H9 (cell line): ENCODE results near the gene ERAP2. TPM values are rescaled to one million over a fixed set of nuclear protein-coding genes. Genes with fewer than 3 reads are reported as not detected.

Experiments
- DNase-seq: peaks from one replicate; pipeline ENCODE4 v3.0.0-alpha.2; 2017
- H2AFZ ChIP-seq: one replicate; pipeline ENCODE4 v1.6.1; 2013; ENCODE audit warnings: mild to moderate bottlenecking, low read length, control low read depth, moderate library complexity
- H2AK5ac ChIP-seq: 2 replicates; pipeline ENCODE4 v1.6.1; 2013; ENCODE audit warnings: low read length, control low read depth, mixed read lengths; ENCODE audit not compliant: insufficient read length
- H2BK120ac ChIP-seq: one replicate; pipeline ENCODE4 v1.6.1; 2013; ENCODE audit warnings: low read depth, mild to moderate bottlenecking, low read length, control low read depth, inconsistent platforms; ENCODE audit not compliant: poor library complexity, severe bottlenecking
- H2BK12ac ChIP-seq: 2 replicates; pipeline ENCODE4 v1.6.1; 2013; ENCODE audit warnings: low read length, control low read depth, mixed read lengths, low read depth; ENCODE audit not compliant: insufficient read length
- H2BK15ac ChIP-seq: 2 replicates; pipeline ENCODE4 v1.6.1; 2013; ENCODE audit warnings: low read depth, low read length, control low read depth
- H2BK20ac ChIP-seq: one replicate; pipeline ENCODE4 v1.6.1; 2013; ENCODE audit warnings: low read depth, mild to moderate bottlenecking, low read length, control low read depth, inconsistent platforms; ENCODE audit not compliant: poor library complexity, severe bottlenecking
- H2BK5ac ChIP-seq: 2 replicates; pipeline ENCODE4 v1.6.1; 2013; ENCODE audit warnings: low read length, control low read depth, mixed read lengths; ENCODE audit not compliant: insufficient read length
- H3K14ac ChIP-seq: 2 replicates; pipeline ENCODE4 v1.6.1; 2013; ENCODE audit warnings: low read length, control low read depth; ENCODE audit not compliant: insufficient read depth
- H3K18ac ChIP-seq: 2 replicates; pipeline ENCODE4 v1.6.1; 2013; ENCODE audit warnings: low read depth, mild to moderate bottlenecking, mixed read lengths, low read length, control low read depth; ENCODE audit not compliant: insufficient read length
- H3K23ac ChIP-seq: 2 replicates; pipeline ENCODE4 v1.6.1; 2013; ENCODE audit warnings: low read length, control low read depth, mixed read lengths, low read depth; ENCODE audit not compliant: insufficient read length
- H3K23me2 ChIP-seq: 2 replicates; pipeline ENCODE4 v1.6.1; 2013; ENCODE audit warnings: low read depth, mild to moderate bottlenecking, mixed read lengths, low read length, control low read depth; ENCODE audit not compliant: insufficient read length, poor library complexity, severe bottlenecking
- H3K27ac ChIP-seq: 2 replicates; pipeline ENCODE4 v1.5.1; 2013; ENCODE audit warnings: low read length, control low read depth, mixed read lengths, low read depth; ENCODE audit not compliant: insufficient read length
- H3K27me3 ChIP-seq: 2 replicates; pipeline ENCODE4 v1.6.1; 2013; ENCODE audit warnings: low read length, control low read depth, inconsistent platforms; ENCODE audit not compliant: insufficient read depth
- H3K4ac ChIP-seq: 2 replicates; pipeline ENCODE4 v1.6.1; 2013; ENCODE audit warnings: low read depth, mild to moderate bottlenecking, control low read depth, inconsistent platforms, low read length, moderate library complexity
- H3K4me1 ChIP-seq: 2 replicates; pipeline ENCODE4 v1.6.1; 2013; ENCODE audit warnings: low read length, control low read depth, inconsistent platforms; ENCODE audit not compliant: insufficient read depth
- H3K4me2 ChIP-seq: 2 replicates; pipeline ENCODE4 v1.6.1; 2013; ENCODE audit warnings: low read length, control low read depth, mixed read lengths; ENCODE audit not compliant: insufficient read length, insufficient read depth
- H3K56ac ChIP-seq: 2 replicates; pipeline ENCODE4 v1.6.1; 2013; ENCODE audit warnings: low read depth, mild to moderate bottlenecking, mixed read lengths, low read length, control low read depth; ENCODE audit not compliant: insufficient read length
- H3K79me1 ChIP-seq: 2 replicates; pipeline ENCODE4 v1.6.1; 2013; ENCODE audit warnings: low read depth, mild to moderate bottlenecking, moderate library complexity, low read length, control low read depth, inconsistent platforms; ENCODE audit not compliant: insufficient read depth, poor library complexity, severe bottlenecking
- H3K79me2 ChIP-seq: 2 replicates; pipeline ENCODE4 v1.6.1; 2013; ENCODE audit warnings: low read length, control low read depth, inconsistent platforms; ENCODE audit not compliant: insufficient read depth
- H3K9ac ChIP-seq: 2 replicates; pipeline ENCODE4 v1.6.1; 2013; ENCODE audit warnings: low read length, control low read depth, mixed read lengths; ENCODE audit not compliant: insufficient read length; ENCODE audit errors: extremely low read depth
- H3K9me3 ChIP-seq: one replicate; pipeline ENCODE4 v1.6.1; 2013; ENCODE audit warnings: low read depth, low read length, inconsistent platforms; ENCODE audit not compliant: control insufficient read depth
- H3T11ph ChIP-seq: one replicate; pipeline ENCODE4 v1.6.1; 2013; ENCODE audit warnings: mild to moderate bottlenecking, low read length, control low read depth, inconsistent platforms
- H4K20me1 ChIP-seq: one replicate; pipeline ENCODE4 v1.6.1; 2013; ENCODE audit not compliant: control insufficient read depth, insufficient read length, insufficient read depth
- H4K5ac ChIP-seq: 2 replicates; pipeline ENCODE4 v1.6.1; 2013; ENCODE audit warnings: low read depth, mild to moderate bottlenecking, mixed read lengths, low read length, control low read depth; ENCODE audit not compliant: insufficient read length
- H4K8ac ChIP-seq: replicated peaks from 2 replicates; pipeline ENCODE4 v1.6.1; 2013; ENCODE audit warnings: low read length, control low read depth, mixed read lengths, low read depth; ENCODE audit not compliant: insufficient read length
- H4K91ac ChIP-seq: 2 replicates; pipeline ENCODE4 v1.6.1; 2013; ENCODE audit warnings: low read depth, mild to moderate bottlenecking, moderate library complexity, mixed read lengths, low read length, control low read depth; ENCODE audit not compliant: insufficient read length
- H3K27ac Mint-ChIP-seq, 3 experiments: 2 replicates in 2 of 3; 3 replicates in 1 of 3; pipeline ENCODE4 v1.8.0; 2020 to 2021; ENCODE audit warnings: mixed read lengths in 3 of 3, mild to moderate bottlenecking in 1 of 3, moderate library complexity in 1 of 3
- H3K27me3 Mint-ChIP-seq: 2 replicates; pipeline ENCODE4 v1.8.0; 2021; ENCODE audit warnings: low read depth, mild to moderate bottlenecking, moderate library complexity, mixed read lengths
- H3K36me3 Mint-ChIP-seq, 3 experiments: 2 replicates in 2 of 3; 3 replicates in 1 of 3; pipeline ENCODE4 v1.8.0; 2020 to 2021; ENCODE audit warnings: low read depth in 3 of 3, mixed read lengths in 3 of 3; ENCODE audit not compliant: insufficient read depth in 1 of 3
- H3K4me1 Mint-ChIP-seq, 2 experiments: 2 replicates each; pipeline ENCODE4 v1.8.0; 2020; ENCODE audit warnings: mixed read lengths in 2 of 2
- H3K4me3 Mint-ChIP-seq, 2 experiments: 2 replicates in 1 of 2; 3 replicates in 1 of 2; pipeline ENCODE4 v1.8.0; 2020 to 2021; ENCODE audit warnings: mild to moderate bottlenecking in 2 of 2, mixed read lengths in 2 of 2, moderate library complexity in 1 of 2
- H3K9me3 Mint-ChIP-seq, 2 experiments: 2 replicates in 1 of 2; 3 replicates in 1 of 2; pipeline ENCODE4 v1.8.0; 2020; ENCODE audit warnings: mild to moderate bottlenecking in 2 of 2, mixed read lengths in 2 of 2, moderate library complexity in 1 of 2
- CTCF ChIP-seq: fragments of 200-600 bp; sonication (generic); conservative IDR thresholded peaks from 3 replicates; pipeline ENCODE4 v1.8.0; 2021; ENCODE audit warnings: antibody characterized with exemption, mild to moderate bottlenecking
- WGBS: extraction: QIAGEN DNeasy Blood & Tissue Kit; methylation state at CpG from one replicate; pipeline ENCODE4 v1.1.7; 2013; ENCODE audit warnings: missing lambda C conversion rate, low lambda C conversion rate, mixed read lengths; ENCODE audit not compliant: insufficient read length; ENCODE audit errors: extremely low coverage; 5-methylcytosine and 5-hydroxymethylcytosine counted together
- total RNA-seq: library from RNA; stranded (reverse); gene quantifications from 2 replicates; pipeline ENCODE4 v1.2.1, GENCODE V29; 2021

The ERAP2 gene
- total RNA-seq, 1 experiment from 2014 or later: 0.09 TPM

DNA sequence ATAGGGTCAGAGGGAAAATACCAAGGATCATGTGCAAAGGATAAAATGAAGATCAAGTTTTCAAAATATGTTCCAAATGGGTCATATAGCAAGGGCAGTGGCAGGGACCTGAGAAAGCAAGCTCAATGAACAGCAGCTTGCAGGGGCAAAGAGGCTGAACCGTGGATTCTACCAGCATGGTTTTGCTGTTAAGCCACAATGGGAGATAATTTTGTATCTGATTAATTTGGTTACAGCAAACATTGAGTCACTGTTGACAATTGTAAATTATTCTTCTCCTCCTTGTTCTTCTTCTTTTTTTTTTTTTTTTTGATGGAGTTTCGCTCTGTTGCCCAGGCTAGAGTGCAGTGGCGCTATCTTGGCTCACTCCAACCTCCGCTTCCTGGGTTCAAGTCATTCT lies 18.4 kb upstream of the ERAP2 start:
- H3K27ac Mint-ChIP-seq: no peak overlapping the region
- H2BK5ac ChIP-seq: no peak overlapping the region
- no peak overlapping the region for H2AK5ac ChIP-seq
- H3K14ac ChIP-seq: no peak overlapping the region
- no peak overlapping the region for H2BK12ac ChIP-seq
- no peak overlapping the region for H4K91ac ChIP-seq
- H3K23me2 ChIP-seq: no peaks in the 10 kb centered on the region
- H3K18ac ChIP-seq: no peak overlapping the region
- no peak overlapping the region for H3K27ac ChIP-seq
- no peak overlapping the region for H2BK20ac ChIP-seq
- no peaks in the 10 kb centered on the region for H3K36me3 Mint-ChIP-seq
- no peak overlapping the region for H2AFZ ChIP-seq
- no peaks in the 10 kb centered on the region for H3K9me3 Mint-ChIP-seq
- no peak overlapping the region for H4K8ac ChIP-seq
- H3K9ac ChIP-seq: no peak overlapping the region
- H3K4me1 ChIP-seq: no peaks in the 10 kb centered on the region
- H3K4ac ChIP-seq: no peak overlapping the region
- H3K79me2 ChIP-seq: no peaks in the 10 kb centered on the region
- no peaks in the 10 kb centered on the region for H3K79me1 ChIP-seq
- H2BK120ac ChIP-seq: no peak overlapping the region
- no peaks in the 10 kb centered on the region for H3K9me3 ChIP-seq
- no peak for DNase-seq
- no peak for TF ChIP-seq CTCF
- H3K4me2 ChIP-seq: no peak overlapping the region
- no peak overlapping the region for H2BK15ac ChIP-seq
- no peak overlapping the region for H3K23ac ChIP-seq
- no peak overlapping the region for H3K4me3 Mint-ChIP-seq
- H3K27me3 Mint-ChIP-seq: no peaks in the 10 kb centered on the region
- H3T11ph ChIP-seq: no peak overlapping the region
- H3K56ac ChIP-seq: no peak overlapping the region
- H3K4me1 Mint-ChIP-seq: no peaks in the 10 kb centered on the region
- no peak overlapping the region for H4K5ac ChIP-seq
- no peaks in the 10 kb centered on the region for H4K20me1 ChIP-seq
- no peaks in the 10 kb centered on the region for H3K27me3 ChIP-seq
- WGBS: no CpG with 5 or more reads among the region's 4 CpGs
